Osteoblast (primary cell): ENCODE data around the gene DEFB128. TPM values are rescaled to one million over a fixed set of nuclear protein-coding genes. Genes with fewer than 3 reads are reported as not detected.

Experiments
- DNase-seq: peaks from one replicate; pipeline ENCODE4 v3.0.0; 2011; ENCODE audit warnings: low spot score, mixed read lengths; ENCODE audit not compliant: insufficient read length; ENCODE audit errors: missing footprints
- H2AFZ ChIP-seq: 2 replicates; pipeline ENCODE4 v1.6.0; 2011; ENCODE audit warnings: mild to moderate bottlenecking, low read length
- H3K27ac ChIP-seq: 2 replicates; pipeline ENCODE4 v1.5.1; 2011; ENCODE audit warnings: mild to moderate bottlenecking, low read depth, low read length, moderate library complexity
- H3K27me3 ChIP-seq: 2 replicates; pipeline ENCODE4 v1.6.0; 2012; ENCODE audit warnings: mild to moderate bottlenecking, control low read depth, inconsistent platforms, low read length, moderate library complexity; ENCODE audit not compliant: insufficient read depth
- H3K36me3 ChIP-seq: 2 replicates; pipeline ENCODE4 v1.5.1; 2011; ENCODE audit warnings: mild to moderate bottlenecking, low read length, control low read depth, moderate library complexity; ENCODE audit not compliant: insufficient read depth
- H3K4me1 ChIP-seq: 2 replicates; pipeline ENCODE4 v1.5.1; 2011; ENCODE audit warnings: mild to moderate bottlenecking, low read length, control low read depth, moderate library complexity; ENCODE audit not compliant: insufficient read depth
- H3K4me2 ChIP-seq: 2 replicates; pipeline ENCODE4 v1.6.0; 2011; ENCODE audit warnings: mild to moderate bottlenecking, low read length; ENCODE audit not compliant: insufficient read depth
- H3K4me3 ChIP-seq: fragments of 200-600 bp; sonication (generic); 3 replicates; pipeline ENCODE4 v1.5.1; 2012; ENCODE audit warnings: mild to moderate bottlenecking, low read length, inconsistent platforms; ENCODE audit not compliant: insufficient read depth
- H3K79me2 ChIP-seq: 2 replicates; pipeline ENCODE4 v1.6.0; 2012; ENCODE audit warnings: mild to moderate bottlenecking, low read length, control low read depth, inconsistent platforms; ENCODE audit not compliant: insufficient read depth
- H3K9me3 ChIP-seq: 2 replicates; pipeline ENCODE4 v1.5.1; 2011; ENCODE audit warnings: low read depth, low read length, control low read depth
- H4K20me1 ChIP-seq: 2 replicates; pipeline ENCODE4 v1.6.0; 2012; ENCODE audit warnings: mild to moderate bottlenecking, low read length, control low read depth; ENCODE audit not compliant: insufficient read depth
- total RNA-seq: library from RNA; depleted of rRNA; stranded (reverse); fragments of >200 nt; gene quantifications from 2 replicates; pipeline ENCODE4 v1.2.3, GENCODE V29; 2012
- TF ChIP-seq, protein P1 (sequence below): IDR thresholded peaks from 2 replicates; pipeline ENCODE4 v1.5.1; 2011; ENCODE audit warnings: mild to moderate bottlenecking, low read depth, low read length, moderate library complexity; ENCODE audit errors: extremely low read depth

Gene DEFB128
- total RNA-seq, 1 donor = not detected

GRCh38 chr20:219290-220115 lies 30.0 kb upstream of the DEFB128 start:
- Histone ChIP-seq H3K79me2 (no peaks in the 10 kb centered on the region), H3K9me3 (no peaks in the 10 kb centered on the region), H3K4me1 (no peaks in the 10 kb centered on the region), H3K27me3 (no peaks in the 10 kb centered on the region), H3K4me2 (no peak overlapping the region), H3K4me3 (no peak overlapping the region), H3K36me3 (no peaks in the 10 kb centered on the region), H4K20me1 (no peaks in the 10 kb centered on the region), H2AFZ (no peak overlapping the region), H3K27ac (no peak overlapping the region)
- DNase-seq = peak; percentile 22
- TF ChIP-seq, protein P1, sequence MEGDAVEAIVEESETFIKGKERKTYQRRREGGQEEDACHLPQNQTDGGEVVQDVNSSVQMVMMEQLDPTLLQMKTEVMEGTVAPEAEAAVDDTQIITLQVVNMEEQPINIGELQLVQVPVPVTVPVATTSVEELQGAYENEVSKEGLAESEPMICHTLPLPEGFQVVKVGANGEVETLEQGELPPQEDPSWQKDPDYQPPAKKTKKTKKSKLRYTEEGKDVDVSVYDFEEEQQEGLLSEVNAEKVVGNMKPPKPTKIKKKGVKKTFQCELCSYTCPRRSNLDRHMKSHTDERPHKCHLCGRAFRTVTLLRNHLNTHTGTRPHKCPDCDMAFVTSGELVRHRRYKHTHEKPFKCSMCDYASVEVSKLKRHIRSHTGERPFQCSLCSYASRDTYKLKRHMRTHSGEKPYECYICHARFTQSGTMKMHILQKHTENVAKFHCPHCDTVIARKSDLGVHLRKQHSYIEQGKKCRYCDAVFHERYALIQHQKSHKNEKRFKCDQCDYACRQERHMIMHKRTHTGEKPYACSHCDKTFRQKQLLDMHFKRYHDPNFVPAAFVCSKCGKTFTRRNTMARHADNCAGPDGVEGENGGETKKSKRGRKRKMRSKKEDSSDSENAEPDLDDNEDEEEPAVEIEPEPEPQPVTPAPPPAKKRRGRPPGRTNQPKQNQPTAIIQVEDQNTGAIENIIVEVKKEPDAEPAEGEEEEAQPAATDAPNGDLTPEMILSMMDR = peak; percentile 32

DNA sequence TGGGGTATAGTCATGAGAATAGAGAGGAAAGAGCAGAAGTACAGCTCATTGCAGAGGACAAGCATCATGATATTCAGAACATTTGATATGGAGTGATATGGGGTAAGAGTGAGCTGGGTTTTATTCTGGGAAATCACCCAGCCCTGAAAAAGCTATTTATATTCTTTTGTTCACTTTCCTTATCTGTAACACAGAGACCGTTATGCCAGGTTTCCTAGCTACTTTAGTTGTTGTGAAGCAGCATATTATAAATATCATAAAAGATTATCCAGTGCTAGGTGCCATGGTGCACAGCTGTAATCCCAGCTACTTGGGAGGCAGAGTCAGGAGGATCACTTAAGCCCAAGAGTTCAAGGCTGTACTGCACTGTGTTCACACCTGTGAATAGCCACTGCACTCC lies 27.8 kb upstream of the DEFB128 start:
- no peak overlapping the region for H3K4me3 ChIP-seq
- no peak overlapping the region for H2AFZ ChIP-seq
- no peaks in the 10 kb centered on the region for H3K4me1 ChIP-seq
- peaks cover 3% of the 10 kb centered on the region for H3K27me3 ChIP-seq
- TF ChIP-seq, protein P1 = no peak
- H3K9me3 ChIP-seq = no peaks in the 10 kb centered on the region
- no peak overlapping the region for H3K4me2 ChIP-seq
- DNase-seq = no peak
- H3K27ac ChIP-seq = no peak overlapping the region
- no peaks in the 10 kb centered on the region for H4K20me1 ChIP-seq
- no peaks in the 10 kb centered on the region for H3K79me2 ChIP-seq
- H3K36me3 ChIP-seq = no peaks in the 10 kb centered on the region

DNA sequence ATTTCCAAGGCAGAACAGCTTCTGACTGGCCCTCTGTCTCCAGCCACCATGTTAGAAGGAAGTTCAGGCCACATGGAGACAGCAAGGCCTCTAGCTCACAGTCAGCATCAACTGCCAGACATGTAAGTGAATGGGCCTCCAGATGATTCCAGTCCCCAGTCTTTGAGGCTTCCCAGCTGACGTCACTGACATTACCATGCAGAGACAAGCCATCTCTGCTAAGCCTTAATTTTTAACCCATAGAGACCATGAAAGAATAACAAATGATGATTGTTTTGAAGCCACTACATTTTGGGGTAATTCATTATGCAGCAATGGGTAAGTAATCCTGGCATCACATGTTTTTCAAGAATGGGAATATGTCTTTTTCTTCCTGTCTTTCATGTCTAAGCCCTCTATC lies 26.3 kb upstream of the DEFB128 start:
- Histone ChIP-seq H2AFZ (no peak overlapping the region), H3K27me3 (peaks cover 11% of the 10 kb centered on the region), H3K36me3 (no peaks in the 10 kb centered on the region), H3K27ac (no peak overlapping the region), H3K79me2 (no peaks in the 10 kb centered on the region), H4K20me1 (no peaks in the 10 kb centered on the region), H3K4me1 (no peaks in the 10 kb centered on the region), H3K4me2 (no peak overlapping the region), H3K9me3 (no peaks in the 10 kb centered on the region), H3K4me3 (no peak overlapping the region)
- TF ChIP-seq, protein P1 = no peak
- DNase-seq = no peak

GRCh38 chr20:214383-214782 lies 24.9 kb upstream of the DEFB128 start:
- no peak for DNase-seq
- Histone ChIP-seq H3K4me2 (no peak overlapping the region), H3K4me3 (no peak overlapping the region)

More at GRCh38 chr20:214383-214782, 24.9 kb upstream of the DEFB128 start:
- H3K27me3 ChIP-seq = peaks cover 13% of the 10 kb centered on the region
- no peak overlapping the region for H2AFZ ChIP-seq
- TF ChIP-seq, protein P1 = no peak
- no peak overlapping the region for H3K27ac ChIP-seq
- H3K79me2 ChIP-seq = no peaks in the 10 kb centered on the region
- H3K36me3 ChIP-seq = no peaks in the 10 kb centered on the region
- H3K9me3 ChIP-seq = no peaks in the 10 kb centered on the region
- no peaks in the 10 kb centered on the region for H4K20me1 ChIP-seq
- H3K4me1 ChIP-seq = no peaks in the 10 kb centered on the region
